T-helper 22 cell (primary cell): Measurements from ENCODE around the gene LRGUK.

Experiments used
- DNase-seq: peaks from one replicate; pipeline ENCODE4 v3.0.0-alpha.2; 2020; ENCODE audit warnings: low read depth

LRGUK gene

GRCh38 chr7:134126146-134126545 is 994 bp upstream of the LRGUK start:
- no peak for DNase-seq

- no peak for DNase-seq
These were observed 559 bp upstream of the LRGUK start for GRCh38 chr7:134126596-134126965.

- no peak for DNase-seq
These were observed 1.7 kb downstream of the LRGUK start for GRCh38 chr7:134128829-134129228.

GRCh38 chr7:134129856-134130523 is 2.9 kb downstream of the LRGUK start:
- no peak for DNase-seq

GRCh38 chr7:134134004-134134403 is 6.9 kb downstream of the LRGUK start:
- no peak for DNase-seq

- DNase-seq: no peak
These were observed 14.0 kb downstream of the LRGUK start for GRCh38 chr7:134140889-134141867.

GRCh38 chr7:134141868-134142264 is 14.7 kb downstream of the LRGUK start:
- DNase-seq: no peak

- DNase-seq: no peak
These were observed 26.5 kb downstream of the LRGUK start for GRCh38 chr7:134153493-134154136.

- no peak for DNase-seq
These were observed 27.5 kb downstream of the LRGUK start for GRCh38 chr7:134154581-134155130.

GRCh38 chr7:134155206-134155605 is 28.1 kb downstream of the LRGUK start:
- no peak for DNase-seq

GRCh38 chr7:134155871-134156270 is 28.7 kb downstream of the LRGUK start:
- no peak for DNase-seq

GRCh38 chr7:134165252-134165651 is 38.1 kb downstream of the LRGUK start:
- DNase-seq: no peak

GRCh38 chr7:134167250-134167649 is 40.1 kb downstream of the LRGUK start:
- no peak for DNase-seq

GRCh38 chr7:134167841-134168240 is 40.7 kb downstream of the LRGUK start:
- no peak for DNase-seq

GRCh38 chr7:134174795-134175261 is 47.7 kb downstream of the LRGUK start:
- no peak for DNase-seq

- no peak for DNase-seq
These were observed 48.3 kb downstream of the LRGUK start for GRCh38 chr7:134175334-134176036.

- no peak for DNase-seq
These were observed 48.9 kb downstream of the LRGUK start for GRCh38 chr7:134176037-134176350.

- DNase-seq: no peak
These were observed 52.2 kb downstream of the LRGUK start for GRCh38 chr7:134179036-134180011.

- DNase-seq: no peak
These were observed 53.2 kb downstream of the LRGUK start for GRCh38 chr7:134180376-134180775.

- no peak for DNase-seq
These were observed 54.9 kb downstream of the LRGUK start for GRCh38 chr7:134182078-134182477.

- DNase-seq: no peak
These were observed 57.6 kb downstream of the LRGUK start for GRCh38 chr7:134184767-134185166.
